Activated T-helper 1 cell treated with anti-CD3 and anti-CD28 coated beads, Interleukin-2, amount 50 U/mL, for 16 hours (primary cell): ENCODE results near the gene TNFRSF12A.
A peak's percentile ranks its signal among the peaks of the same experiment; 100 is the strongest.
"Not testable (repeated sequence)": the region's sequence is repeated elsewhere in the genome, so short reads cannot be mapped to it uniquely, and the experiment has no call there.

Experiments
- DNase-seq, 2 donors: peaks; one replicate each; pipeline ENCODE4 v3.0.0-alpha.2; 2020; ENCODE audit warnings: low read depth in 1 of 2, low spot score in 1 of 2

The TNFRSF12A gene

DNA sequence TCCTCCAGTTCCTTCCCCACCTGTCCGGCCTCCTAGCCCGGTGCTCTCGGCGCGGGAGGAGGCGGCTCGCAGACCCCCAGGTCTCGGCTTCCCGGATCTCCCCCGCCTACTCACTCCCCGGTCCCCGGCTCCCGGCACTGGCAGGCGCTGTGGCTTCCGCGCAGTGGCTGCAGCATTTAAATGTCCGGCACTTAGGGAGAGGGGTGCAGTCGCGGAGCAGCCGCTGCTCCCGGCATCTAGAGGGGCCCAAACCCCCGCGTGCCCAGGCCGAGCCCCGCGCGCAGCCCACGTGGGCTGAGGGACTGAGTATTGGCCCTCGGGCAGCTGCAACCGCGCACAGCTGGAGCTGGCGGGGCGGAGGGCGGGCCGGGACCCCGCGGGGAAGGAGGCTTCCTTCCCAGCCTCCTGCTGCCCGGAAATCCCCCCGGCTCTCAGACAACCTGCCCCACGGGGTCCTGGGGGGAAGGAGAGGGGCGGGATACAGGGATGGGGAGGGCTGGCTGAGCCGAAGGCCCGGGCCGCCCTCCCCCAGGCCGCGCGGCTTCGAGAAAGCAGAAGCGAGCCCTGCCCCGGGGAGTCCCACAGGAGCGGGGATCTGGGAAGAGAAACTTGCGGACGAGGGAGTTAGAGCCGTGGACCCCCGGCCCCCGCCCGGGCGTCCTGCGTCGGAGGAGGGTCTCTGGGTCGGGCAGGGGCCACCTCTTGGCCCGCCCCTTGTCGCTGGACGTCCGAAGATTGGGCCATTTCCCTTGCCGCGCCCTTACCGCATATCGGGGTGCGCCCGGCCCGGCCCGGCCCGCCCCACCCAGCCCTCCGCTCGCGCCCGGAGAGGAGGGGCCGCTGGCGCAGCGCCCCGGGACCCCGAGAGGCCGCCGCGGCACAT lies 25.8 kb downstream of the TNFRSF12A start, which contains the start of gene MMP25:
Gene MMP25 (plus strand): TSS at position 804 of the 883 bp plus-strand sequence. CDS start 357 bp downstream, outside the sequence.
- no peak for DNase-seq

DNA sequence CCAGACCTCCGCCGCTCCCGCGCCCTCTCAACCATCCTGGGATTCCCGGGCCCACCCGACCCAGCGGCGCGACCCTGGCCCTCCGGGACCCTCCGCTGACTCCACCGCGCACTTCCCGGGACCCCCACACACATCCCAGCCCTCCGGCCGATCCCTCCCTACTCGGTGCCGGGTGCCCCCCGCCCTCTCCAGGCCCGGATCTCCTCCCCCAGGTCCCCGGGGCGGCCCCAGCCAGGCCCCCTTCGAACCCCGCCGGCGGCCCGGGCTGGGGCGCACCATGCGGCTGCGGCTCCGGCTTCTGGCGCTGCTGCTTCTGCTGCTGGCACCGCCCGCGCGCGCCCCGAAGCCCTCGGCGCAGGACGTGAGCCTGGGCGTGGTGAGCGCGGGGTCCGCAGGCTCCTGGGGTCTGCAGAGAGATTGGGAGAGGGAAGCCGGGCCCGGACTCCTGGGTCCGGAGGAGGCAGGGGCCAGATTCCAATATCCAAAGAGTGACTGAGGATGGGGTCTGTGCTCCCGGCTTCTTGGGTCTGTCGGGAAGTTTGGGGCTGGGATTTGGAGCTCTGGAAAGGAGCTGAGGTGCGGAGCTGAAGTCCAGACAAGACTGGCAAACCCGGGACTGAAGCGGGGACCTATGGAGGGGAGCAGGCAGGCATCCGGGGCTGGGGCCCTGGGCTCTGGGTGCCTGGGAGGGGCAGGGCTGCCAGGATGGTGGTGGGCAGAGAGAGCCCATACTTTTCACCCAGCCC lies 26.6 kb downstream of the TNFRSF12A start:
- DNase-seq: no peak

DNA sequence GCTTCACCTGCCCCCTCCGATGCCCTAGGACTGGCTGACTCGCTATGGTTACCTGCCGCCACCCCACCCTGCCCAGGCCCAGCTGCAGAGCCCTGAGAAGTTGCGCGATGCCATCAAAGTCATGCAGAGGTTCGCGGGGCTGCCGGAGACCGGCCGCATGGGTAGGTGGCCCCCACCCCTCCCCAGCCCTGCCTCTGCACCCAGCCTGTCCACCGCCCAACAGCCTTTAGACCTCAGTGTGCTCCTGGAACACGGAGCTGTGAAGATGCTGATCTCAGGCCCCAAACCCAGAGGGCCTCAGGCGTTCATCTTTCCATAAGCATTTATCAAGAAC lies 27.2 kb downstream of the TNFRSF12A start:
- DNase-seq: no peak

DNA sequence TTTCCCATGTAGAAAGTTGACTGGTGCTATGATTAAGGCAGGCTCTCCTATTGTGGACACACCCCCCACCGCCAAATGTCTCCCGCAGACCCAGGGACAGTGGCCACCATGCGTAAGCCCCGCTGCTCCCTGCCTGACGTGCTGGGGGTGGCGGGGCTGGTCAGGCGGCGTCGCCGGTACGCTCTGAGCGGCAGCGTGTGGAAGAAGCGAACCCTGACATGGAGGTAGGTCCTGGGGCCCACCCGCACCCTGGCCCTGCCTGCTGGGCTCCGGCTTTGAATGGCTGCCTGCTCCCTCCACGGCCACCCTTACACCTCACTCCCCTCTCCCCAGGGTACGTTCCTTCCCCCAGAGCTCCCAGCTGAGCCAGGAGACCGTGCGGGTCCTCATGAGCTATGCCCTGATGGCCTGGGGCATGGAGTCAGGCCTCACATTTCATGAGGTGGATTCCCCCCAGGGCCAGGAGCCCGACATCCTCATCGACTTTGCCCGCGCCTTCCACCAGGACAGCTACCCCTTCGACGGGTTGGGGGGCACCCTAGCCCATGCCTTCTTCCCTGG lies 29.8 kb downstream of the TNFRSF12A start:
- no peak for DNase-seq

DNA sequence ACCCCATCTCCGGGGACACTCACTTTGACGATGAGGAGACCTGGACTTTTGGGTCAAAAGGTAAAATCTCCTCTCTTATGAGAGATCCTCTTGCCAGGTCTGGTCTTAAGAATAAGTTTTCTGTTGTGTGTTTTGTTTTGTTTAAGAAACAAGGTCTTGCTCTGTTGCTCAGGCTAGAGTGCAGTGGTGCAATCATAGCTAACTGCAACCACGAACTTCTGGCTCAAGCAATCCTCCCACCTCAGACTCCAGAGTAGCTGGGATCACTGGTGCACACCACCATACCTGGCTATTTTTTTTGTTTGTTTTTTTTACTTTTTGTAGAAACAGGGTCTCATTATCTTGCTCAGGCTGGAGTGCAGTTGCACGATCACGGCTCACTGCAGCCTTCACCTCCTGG lies 30.3 kb downstream of the TNFRSF12A start:
- no peak for DNase-seq

DNA sequence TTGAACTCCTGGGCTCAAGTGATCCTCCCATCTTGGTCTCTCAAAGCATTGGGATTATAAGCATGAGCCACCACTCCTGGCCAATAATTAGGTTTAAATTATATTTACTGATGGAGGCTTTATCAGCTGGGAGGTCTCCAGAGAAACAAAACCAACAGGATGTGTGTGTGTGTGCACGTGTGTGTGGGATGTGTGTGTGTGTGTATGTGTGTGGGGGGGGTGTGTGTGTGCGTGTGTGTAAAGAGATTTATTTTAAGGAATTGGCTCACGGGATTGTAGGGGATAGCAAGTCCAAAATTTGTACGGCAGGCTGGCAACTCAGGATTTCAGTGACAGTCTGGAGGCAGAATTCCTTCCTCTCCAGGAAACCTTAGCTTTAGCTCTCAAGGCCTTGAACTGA lies 30.8 kb downstream of the TNFRSF12A start:
- no peak for DNase-seq

DNA sequence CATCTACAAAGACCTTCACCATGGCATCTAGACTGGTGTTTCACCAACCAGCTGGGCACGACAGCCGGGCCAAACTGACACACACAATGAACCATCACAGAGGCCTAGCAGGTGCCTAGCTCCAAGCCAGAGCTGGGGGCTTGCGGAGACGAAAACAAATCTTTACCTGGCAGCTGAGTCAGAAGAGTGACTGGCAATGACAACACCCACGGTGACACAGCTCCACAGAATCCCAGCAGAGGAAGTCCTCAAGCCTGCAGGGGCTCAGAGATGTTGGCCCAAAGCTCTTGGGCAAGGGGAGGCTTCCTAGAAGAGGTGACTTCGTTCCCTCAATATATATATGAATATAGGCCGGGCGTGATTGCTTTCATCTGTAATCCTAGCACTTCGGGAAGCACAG lies 31.3 kb downstream of the TNFRSF12A start:
- no peak for DNase-seq

DNA sequence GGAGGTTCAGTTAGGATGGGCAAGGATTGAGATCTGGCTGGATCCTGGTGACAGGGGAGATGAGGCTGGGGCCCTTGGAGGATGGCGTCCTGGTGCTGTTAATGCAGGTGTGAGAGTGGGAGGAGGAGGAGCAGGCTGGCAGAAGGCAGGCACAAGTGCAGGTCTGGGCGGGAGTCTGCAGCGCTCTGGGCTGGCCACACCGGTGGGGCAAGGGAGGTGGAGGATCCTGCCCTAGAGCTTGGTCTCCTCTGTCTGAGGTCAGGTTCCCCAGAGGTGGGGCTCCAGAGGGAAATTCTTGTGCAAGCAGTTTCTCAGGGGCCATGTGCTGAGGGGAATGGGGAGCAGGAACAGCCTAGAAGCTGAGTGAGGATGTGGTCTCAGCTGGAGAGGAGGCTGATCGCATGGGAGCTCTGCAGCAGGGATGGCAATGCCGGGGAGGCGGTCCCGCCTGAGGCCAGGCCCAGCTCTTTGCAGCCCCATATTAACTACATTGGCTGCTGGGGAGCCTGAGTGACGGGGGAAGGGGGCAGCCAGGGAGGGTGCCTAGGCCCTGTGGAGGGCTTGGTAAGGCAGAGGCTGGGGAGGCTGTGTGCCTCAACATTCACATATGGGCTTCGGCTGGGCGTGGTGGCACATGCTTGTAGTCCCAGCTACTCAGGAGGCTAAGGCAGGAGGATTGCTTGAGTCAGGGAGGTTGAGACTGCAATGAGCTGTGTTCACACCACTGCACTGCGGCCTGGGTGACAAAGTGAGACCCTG lies 32.6 kb downstream of the TNFRSF12A start:
- DNase-seq: not testable (repeated sequence)

DNA sequence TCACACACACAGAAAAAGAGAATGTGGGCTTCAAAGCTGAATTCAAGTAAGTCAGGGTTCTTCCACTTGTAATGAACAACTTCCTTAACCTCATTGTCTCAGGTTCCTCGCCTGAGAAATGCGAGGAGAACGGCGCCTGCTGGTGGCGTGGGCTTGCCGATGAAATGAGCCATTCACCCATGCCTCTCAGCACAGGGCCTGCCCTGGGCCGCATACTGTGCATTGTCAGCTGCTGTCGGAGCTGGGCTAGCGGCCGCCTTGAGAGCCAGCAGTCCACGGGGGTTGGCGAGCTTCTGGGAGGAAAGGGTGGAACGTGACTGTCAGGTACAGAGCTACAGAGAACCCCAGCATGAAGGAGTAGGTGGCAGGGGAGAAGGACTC lies 33.2 kb downstream of the TNFRSF12A start:
- not testable (repeated sequence) for DNase-seq

DNA sequence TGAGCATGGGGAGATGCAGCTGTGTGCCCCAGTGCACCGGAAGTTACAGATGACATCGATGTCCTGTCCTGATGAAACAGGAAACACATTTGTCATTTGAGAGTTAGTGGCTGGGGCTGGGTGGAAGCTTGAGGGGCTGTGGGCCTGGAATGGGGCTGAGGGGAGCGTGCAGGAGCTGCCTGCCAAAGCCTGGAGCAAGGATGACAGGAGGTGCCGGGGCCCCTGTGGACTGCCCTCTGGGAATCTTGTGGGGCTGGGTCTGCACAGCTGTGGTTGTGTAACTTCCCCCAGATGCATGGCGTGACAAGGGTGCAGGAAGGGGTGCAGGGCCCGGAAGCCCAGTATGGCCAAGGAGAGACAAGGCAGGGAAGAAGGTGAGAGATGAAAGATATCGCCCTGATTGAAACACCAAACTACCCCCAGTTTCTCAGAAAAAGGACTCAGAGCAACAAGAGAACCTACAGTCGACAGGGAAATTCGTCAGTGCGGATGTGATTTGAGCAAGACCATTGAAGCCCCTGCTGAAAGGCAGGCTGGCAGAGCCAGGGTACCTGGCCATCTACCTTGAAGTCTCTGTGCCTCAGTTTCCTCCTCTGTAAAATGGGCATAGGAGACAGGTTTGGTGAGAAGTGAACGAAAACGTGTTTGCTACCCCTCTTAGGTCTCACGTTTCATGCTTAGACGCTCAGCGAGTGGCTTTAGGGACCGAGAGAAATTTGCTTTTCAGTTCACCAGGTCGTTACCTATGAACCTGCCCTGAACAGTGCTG lies 35.0 kb downstream of the TNFRSF12A start:
- DNase-seq: no peak

DNA sequence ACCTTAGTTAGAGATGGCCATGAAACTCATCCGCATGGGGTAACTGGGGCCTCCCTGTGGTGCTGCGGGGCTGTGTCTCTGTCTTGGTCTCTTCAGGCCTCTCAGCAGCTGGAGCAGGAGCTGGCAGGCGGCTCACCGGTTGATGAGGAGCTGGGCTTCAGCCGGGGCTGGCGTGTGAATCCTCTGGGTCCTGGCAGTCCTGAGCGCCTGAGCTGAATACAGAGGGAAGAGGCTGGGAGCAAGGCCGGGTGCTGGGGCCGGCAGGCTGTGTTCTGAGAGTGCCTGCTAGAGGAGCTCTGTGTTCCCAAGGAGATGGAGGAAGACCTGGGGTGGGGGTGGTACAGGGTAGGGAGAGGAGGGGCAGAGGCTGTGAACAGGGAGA lies 35.6 kb downstream of the TNFRSF12A start:
- not testable (repeated sequence) for DNase-seq

DNA sequence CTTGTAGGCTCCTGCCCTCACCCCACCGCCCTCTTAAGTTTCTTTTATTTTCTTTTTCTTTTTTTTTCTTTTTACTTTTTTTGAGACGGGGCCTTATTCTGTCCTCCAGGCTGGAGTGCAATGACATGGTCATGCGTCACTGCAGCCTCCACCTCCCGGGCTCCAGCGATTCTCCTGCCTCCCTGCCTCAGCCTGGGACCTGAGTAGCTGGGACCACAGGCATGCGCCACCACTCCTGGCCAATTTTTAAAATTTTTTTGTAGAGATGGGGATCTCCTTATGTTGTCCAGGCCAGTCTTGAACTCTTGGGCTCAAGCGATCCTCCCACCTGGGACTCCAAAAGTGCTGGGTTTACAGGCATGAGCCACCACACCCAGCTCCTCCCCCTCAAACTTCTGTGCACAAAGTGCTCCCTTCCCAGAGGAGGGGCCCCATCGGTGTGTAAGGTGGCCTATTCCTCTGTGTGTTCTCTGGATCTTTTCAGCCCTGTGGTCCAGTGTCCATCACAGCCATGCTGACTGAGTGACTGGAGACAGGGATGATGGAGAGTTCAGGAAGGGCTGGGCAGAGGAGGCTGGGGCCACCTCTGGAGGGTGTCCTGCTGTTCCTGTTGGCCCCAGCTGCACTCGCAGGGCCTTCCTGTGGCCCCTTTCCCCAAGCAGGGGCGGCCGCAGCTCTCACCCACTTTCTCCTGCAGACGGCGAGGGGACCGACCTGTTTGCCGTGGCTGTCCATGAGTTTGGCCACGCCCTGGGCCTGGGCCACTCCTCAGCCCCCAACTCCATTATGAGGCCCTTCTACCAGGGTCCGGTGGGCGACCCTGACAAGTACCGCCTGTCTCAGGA lies 36.4 kb downstream of the TNFRSF12A start:
- no peak for DNase-seq

DNA sequence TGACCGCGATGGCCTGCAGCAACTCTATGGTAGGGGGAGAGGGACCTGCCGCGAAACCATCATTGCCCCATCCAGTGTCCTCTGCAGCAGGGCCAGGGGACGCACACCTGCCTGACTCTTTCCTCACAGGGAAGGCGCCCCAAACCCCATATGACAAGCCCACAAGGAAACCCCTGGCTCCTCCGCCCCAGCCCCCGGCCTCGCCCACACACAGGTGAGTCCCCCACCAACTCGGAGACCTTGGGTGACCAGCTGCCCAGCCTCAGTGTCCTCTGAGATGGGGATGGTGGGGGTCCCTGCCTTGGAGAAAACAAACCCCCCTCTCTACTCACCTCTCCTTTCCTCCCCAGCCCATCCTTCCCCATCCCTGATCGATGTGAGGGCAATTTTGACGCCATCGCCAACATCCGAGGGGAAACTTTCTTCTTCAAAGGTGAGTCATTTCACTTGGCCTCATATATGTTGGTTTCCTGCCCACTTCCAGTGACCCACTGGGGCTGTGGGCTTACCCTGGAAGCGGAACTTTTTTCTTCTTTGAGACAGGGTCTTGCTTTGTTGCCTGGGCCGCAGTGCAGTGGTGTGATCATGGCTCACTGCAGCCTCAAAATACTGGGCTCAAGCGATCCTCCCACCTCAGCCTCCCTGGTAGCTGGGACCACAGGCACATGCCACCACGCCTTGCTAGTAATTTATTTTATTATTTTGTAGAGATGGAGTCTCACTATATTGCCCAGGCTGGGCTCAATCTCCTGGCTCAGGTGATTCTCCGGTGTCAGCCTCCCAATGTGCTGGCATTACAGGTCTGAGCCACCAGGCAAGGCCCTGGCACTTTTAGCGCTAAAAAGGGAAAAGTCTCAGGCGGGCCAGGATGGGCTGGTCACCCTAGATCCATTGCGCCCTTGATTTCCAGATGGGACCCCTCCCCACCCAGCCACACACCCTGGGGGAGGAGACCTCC lies 37.3 kb downstream of the TNFRSF12A start:
- DNase-seq: no peak

DNA sequence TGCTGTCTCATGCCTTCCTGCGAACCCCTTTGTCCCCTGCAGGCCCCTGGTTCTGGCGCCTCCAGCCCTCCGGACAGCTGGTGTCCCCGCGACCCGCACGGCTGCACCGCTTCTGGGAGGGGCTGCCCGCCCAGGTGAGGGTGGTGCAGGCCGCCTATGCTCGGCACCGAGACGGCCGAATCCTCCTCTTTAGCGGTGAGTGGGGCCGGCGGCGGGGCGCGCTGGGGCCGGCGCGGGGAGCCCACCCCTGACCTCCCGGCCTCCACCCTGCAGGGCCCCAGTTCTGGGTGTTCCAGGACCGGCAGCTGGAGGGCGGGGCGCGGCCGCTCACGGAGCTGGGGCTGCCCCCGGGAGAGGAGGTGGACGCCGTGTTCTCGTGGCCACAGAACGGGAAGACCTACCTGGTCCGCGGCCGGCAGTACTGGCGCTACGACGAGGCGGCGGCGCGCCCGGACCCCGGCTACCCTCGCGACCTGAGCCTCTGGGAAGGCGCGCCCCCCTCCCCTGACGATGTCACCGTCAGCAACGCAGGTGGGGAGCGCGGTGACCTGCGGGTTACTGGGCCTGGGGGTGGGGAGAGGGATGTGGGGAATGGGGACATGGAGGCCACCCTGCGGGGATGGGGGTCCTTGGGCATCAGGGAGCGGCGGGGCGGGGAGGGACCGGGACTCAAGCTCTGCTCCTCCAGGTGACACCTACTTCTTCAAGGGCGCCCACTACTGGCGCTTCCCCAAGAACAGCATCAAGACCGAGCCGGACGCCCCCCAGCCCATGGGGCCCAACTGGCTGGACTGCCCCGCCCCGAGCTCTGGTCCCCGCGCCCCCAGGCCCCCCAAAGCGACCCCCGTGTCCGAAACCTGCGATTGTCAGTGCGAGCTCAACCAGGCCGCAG lies 38.2 kb downstream of the TNFRSF12A start:
- DNase-seq: no peak

DNA sequence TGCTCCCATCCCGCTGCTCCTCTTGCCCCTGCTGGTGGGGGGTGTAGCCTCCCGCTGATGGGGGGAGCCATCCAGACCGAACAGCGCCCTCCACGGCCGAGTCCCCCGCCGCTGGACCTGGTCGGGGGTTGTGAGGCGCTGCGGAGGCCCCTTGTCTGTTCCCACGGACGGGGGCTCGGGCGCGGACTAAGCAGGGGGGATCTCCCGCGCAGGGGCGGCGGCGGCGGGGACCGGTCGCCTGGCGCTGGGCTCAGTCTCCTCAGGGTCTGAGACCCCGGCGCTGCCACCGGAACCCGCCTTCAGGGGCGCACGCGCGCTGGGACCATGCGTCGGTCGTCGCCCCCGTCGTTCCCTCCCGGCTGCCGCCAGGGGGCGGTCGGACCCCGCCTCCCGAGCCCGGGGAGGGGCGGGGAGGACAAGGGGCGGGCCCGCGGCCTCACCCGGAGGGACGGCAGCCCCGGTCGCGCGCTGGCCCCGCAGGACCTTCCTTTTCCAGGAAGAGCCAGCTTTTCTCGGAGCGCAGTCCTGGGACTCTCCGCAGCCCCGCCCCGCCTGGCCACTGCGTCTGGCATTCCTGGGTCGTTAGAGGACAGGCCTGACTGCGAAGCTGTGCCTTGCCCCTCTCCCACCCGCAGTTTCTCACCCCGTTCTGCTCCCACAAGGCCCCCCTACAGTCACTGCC lies 39.0 kb downstream of the TNFRSF12A start:
- DNase-seq: peak; percentile 68 to 87

DNA sequence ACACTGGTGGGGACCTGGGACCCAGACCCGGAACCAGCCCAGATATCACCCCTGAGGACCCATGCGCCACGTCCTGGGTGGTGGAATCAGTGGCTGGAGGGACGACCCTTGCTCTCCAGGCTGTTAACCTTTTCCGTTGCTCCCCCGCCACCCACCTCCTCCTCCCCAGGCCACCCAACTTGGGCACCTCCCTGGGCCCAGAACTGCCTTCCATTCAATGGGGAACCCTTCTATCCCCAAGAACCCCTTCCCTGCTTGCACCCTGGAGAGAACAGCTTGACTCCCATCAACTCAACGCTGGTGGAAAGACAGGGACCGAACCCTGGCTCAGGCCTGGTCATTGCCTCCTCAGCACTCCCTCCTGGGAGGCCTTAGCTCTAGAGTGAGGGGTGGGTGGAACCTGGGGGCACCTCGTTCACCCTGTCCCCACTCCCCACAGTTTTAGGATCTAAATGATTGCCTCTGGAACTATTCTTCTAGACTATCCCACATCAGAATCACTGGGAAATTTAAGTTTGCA lies 39.6 kb downstream of the TNFRSF12A start:
- no peak for DNase-seq
